Trophoblast cell (in vitro differentiated cells and primary cell): ENCODE measurements around the gene NMNAT2.
A peak's percentile ranks its signal among the peaks of the same experiment; 100 is the strongest.

Source experiments
- DNase-seq, 2 donors: peaks; one replicate each; pipeline ENCODE4 v3.0.0-alpha.2; 2016
- H2AFZ ChIP-seq: 2 replicates; pipeline ENCODE4 v1.6.1; 2013; ENCODE audit warnings: low read length, moderate library complexity, mild to moderate bottlenecking; ENCODE audit not compliant: insufficient read depth, poor library complexity
- H2AK5ac ChIP-seq: 2 replicates; pipeline ENCODE4 v1.6.1; 2013; ENCODE audit warnings: mild to moderate bottlenecking, low read length
- H2BK120ac ChIP-seq: 2 replicates; pipeline ENCODE4 v1.6.1; 2013; ENCODE audit warnings: low read length, mild to moderate bottlenecking, moderate library complexity; ENCODE audit not compliant: insufficient read depth, poor library complexity
- H2BK12ac ChIP-seq: 2 replicates; pipeline ENCODE4 v1.6.1; 2013; ENCODE audit warnings: mild to moderate bottlenecking, low read length, moderate library complexity
- H2BK5ac ChIP-seq: 2 replicates; pipeline ENCODE4 v1.6.1; 2013; ENCODE audit warnings: low read length, low read depth, moderate library complexity, mild to moderate bottlenecking; ENCODE audit not compliant: poor library complexity
- H3K14ac ChIP-seq: 2 replicates; pipeline ENCODE4 v1.6.1; 2013; ENCODE audit warnings: mild to moderate bottlenecking, low read length
- H3K18ac ChIP-seq: 2 replicates; pipeline ENCODE4 v1.6.1; 2013; ENCODE audit warnings: mild to moderate bottlenecking, low read length
- H3K23ac ChIP-seq: 2 replicates; pipeline ENCODE4 v1.6.1; 2013; ENCODE audit warnings: low read length
- H3K27ac ChIP-seq: 2 replicates; pipeline ENCODE4 v1.5.1; 2013; ENCODE audit warnings: low read depth, mild to moderate bottlenecking, inconsistent platforms, low read length, moderate library complexity
- H3K27me3 ChIP-seq: 2 replicates; pipeline ENCODE4 v1.6.1; 2013; ENCODE audit warnings: inconsistent platforms, mild to moderate bottlenecking, low read length, moderate library complexity; ENCODE audit not compliant: insufficient read depth
- H3K36me3 ChIP-seq, 2 experiments: 1 replicate in 1 of 2; 2 replicates in 1 of 2; pipeline ENCODE4 v1.6.1; 2013; ENCODE audit warnings: low read length in 2 of 2, mild to moderate bottlenecking in 2 of 2, moderate library complexity in 1 of 2; ENCODE audit not compliant: insufficient read depth in 2 of 2, control insufficient read depth in 1 of 2
- H3K4ac ChIP-seq: 2 replicates; pipeline ENCODE4 v1.6.1; 2013; ENCODE audit warnings: low read depth, mild to moderate bottlenecking, low read length, moderate library complexity
- H3K4me1 ChIP-seq, 2 experiments: 1 replicate in 1 of 2; 2 replicates in 1 of 2; pipeline ENCODE4 v1.6.1; 2013; ENCODE audit warnings: low read length in 2 of 2, mild to moderate bottlenecking in 2 of 2, moderate library complexity in 1 of 2; ENCODE audit not compliant: insufficient read depth in 2 of 2, control insufficient read depth in 1 of 2
- H3K4me2 ChIP-seq: 2 replicates; pipeline ENCODE4 v1.6.1; 2013; ENCODE audit warnings: inconsistent platforms, mild to moderate bottlenecking, low read length, moderate library complexity
- H3K4me3 ChIP-seq: 2 replicates; pipeline ENCODE4 v1.5.1; 2013; ENCODE audit warnings: mild to moderate bottlenecking, low read depth, low read length, inconsistent platforms
- H3K79me1 ChIP-seq: one replicate; pipeline ENCODE4 v1.6.1; 2013; ENCODE audit warnings: low read length
- H3K79me2 ChIP-seq: 2 replicates; pipeline ENCODE4 v1.6.1; 2013; ENCODE audit warnings: low read length, mild to moderate bottlenecking; ENCODE audit not compliant: control insufficient read depth, insufficient read depth, poor library complexity
- H3K9ac ChIP-seq: 2 replicates; pipeline ENCODE4 v1.6.1; 2013; ENCODE audit warnings: mild to moderate bottlenecking, low read length
- H3K9me3 ChIP-seq: 2 replicates; pipeline ENCODE4 v1.6.1; 2013; ENCODE audit warnings: low read depth, mild to moderate bottlenecking, control low read depth, inconsistent platforms, low read length; ENCODE audit not compliant: insufficient read depth
- H4K12ac ChIP-seq: 2 replicates; pipeline ENCODE4 v1.6.1; 2013; ENCODE audit warnings: low read depth, mild to moderate bottlenecking, low read length, moderate library complexity
- H4K8ac ChIP-seq: 2 replicates; pipeline ENCODE4 v1.6.1; 2013; ENCODE audit warnings: low read depth, mild to moderate bottlenecking, low read length, moderate library complexity
- H4K91ac ChIP-seq: one replicate; pipeline ENCODE4 v1.6.1; 2013; ENCODE audit warnings: low read depth, mild to moderate bottlenecking, low read length, moderate library complexity
- WGBS: extraction: QIAGEN DNeasy Blood & Tissue Kit; methylation state at CpG from one replicate; pipeline ENCODE4 v1.1.7; 2013; ENCODE audit warnings: missing lambda C conversion rate; ENCODE audit not compliant: insufficient read length, insufficient coverage; ENCODE audit errors: extremely low coverage; 5-methylcytosine and 5-hydroxymethylcytosine counted together

NMNAT2 gene

GRCh38 chr1:183235503-183235902, 182.7 kb downstream of the NMNAT2 start:
- Histone ChIP-seq H3K79me2 (peaks cover 5% of the 10 kb centered on the region), H4K91ac (peak overlapping the region; percentile 95), H2AK5ac (peak overlapping the region; percentile 89), H3K14ac (peak overlapping the region; percentile 78), H2BK12ac (peak overlapping the region; percentile 95), H3K18ac (peak overlapping the region; percentile 87), H3K27ac (peak overlapping the region; percentile 77), H3K23ac (no peak overlapping the region), H4K8ac (peak overlapping the region; percentile 81), H4K12ac (peak overlapping the region; percentile 70), H3K9ac (no peak overlapping the region), H2BK5ac (peak overlapping the region; percentile 66), H3K4me2 (peak overlapping the region; percentile 59), H3K27me3 (no peaks in the 10 kb centered on the region), H3K4me1 (peaks cover 17 to 22% of the 10 kb centered on the region in 2 experiments), H3K4ac (peak overlapping the region; percentile 57), H3K9me3 (no peaks in the 10 kb centered on the region), H2AFZ (peak overlapping the region; percentile 23), H3K79me1 (peaks cover 26% of the 10 kb centered on the region), H3K36me3 (peaks cover 2% of the 10 kb centered on the region in 2 experiments), H2BK120ac (peak overlapping the region; percentile 90), H3K4me3 (no peak overlapping the region)
- DNase-seq: no peak
- WGBS: no CpG with 5 or more reads among the region's 14 CpGs

GRCh38 chr1:183234660-183235476, 183.3 kb downstream of the NMNAT2 start:
- no CpG with 5 or more reads among the region's 15 CpGs for WGBS
- Histone ChIP-seq H3K4ac (no peak overlapping the region), H3K9ac (no peak overlapping the region), H3K18ac (no peak overlapping the region), H3K36me3 (peaks cover under 1 to 2% of the 10 kb centered on the region in 2 experiments), H3K9me3 (no peaks in the 10 kb centered on the region), H3K4me3 (no peak overlapping the region), H3K27ac (peak overlapping the region; percentile 77), H2BK12ac (peak overlapping the region; percentile 51), H4K12ac (no peak overlapping the region), H3K14ac (peak overlapping the region; percentile 78), H3K4me1 (peaks cover 17 to 25% of the 10 kb centered on the region in 2 experiments), H4K8ac (peak overlapping the region; percentile 81), H2AK5ac (no peak overlapping the region), H2AFZ (peak overlapping the region; percentile 31), H3K23ac (no peak overlapping the region), H3K27me3 (no peaks in the 10 kb centered on the region), H2BK120ac (peak overlapping the region; percentile 90), H2BK5ac (peak overlapping the region; percentile 66), H3K79me2 (peaks cover 5% of the 10 kb centered on the region), H4K91ac (peak overlapping the region; percentile 95), H3K79me1 (peaks cover 26% of the 10 kb centered on the region), H3K4me2 (peak overlapping the region; percentile 59)
- DNase-seq: peak; percentile 33 to 78

- Histone ChIP-seq H3K79me1 (peaks cover 29% of the 10 kb centered on the region), H3K4me2 (no peak overlapping the region), H4K12ac (no peak overlapping the region), H3K27ac (no peak overlapping the region), H3K4me1 (peaks cover 25 to 30% of the 10 kb centered on the region in 2 experiments), H4K8ac (no peak overlapping the region), H3K27me3 (no peaks in the 10 kb centered on the region), H3K9ac (no peak overlapping the region), H3K4ac (no peak overlapping the region), H3K4me3 (no peak overlapping the region), H2BK120ac (no peak overlapping the region), H3K14ac (no peak overlapping the region), H2BK12ac (no peak overlapping the region), H3K23ac (no peak overlapping the region), H3K18ac (no peak overlapping the region), H3K36me3 (peaks cover 2% of the 10 kb centered on the region in 2 experiments), H2BK5ac (no peak overlapping the region), H4K91ac (no peak overlapping the region), H3K79me2 (peaks cover 5% of the 10 kb centered on the region), H2AFZ (no peak overlapping the region), H3K9me3 (no peaks in the 10 kb centered on the region), H2AK5ac (no peak overlapping the region)
- DNase-seq: no peak
Observed at GRCh38 chr1:183233113-183233512, 185.1 kb downstream of the NMNAT2 start.

DNA sequence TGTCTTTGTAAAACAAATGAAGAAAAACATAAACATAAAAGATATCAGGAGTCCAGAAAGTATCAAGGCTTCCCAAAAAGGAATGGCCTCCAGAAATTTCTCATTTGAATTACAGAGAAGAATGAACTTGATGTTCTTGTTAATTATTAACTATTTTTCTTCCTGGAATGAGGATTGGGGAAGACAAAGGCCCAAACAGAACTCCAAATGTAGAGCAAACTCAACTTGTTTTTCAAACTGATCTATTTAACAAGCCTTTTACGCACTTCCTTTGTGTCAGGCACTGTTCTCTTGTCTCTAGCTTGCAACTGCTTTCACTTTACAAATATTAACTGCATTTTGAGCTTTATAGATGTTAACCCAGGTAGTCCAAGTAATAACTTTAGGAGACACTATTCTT, 186.6 kb downstream of the NMNAT2 start:
- H3K9me3 ChIP-seq: no peaks in the 10 kb centered on the region
- H3K36me3 ChIP-seq: peaks cover 0 to 2% of the 10 kb centered on the region in 2 experiments
- peaks cover 27 to 31% of the 10 kb centered on the region in 2 experiments for H3K4me1 ChIP-seq
- no peak overlapping the region for H4K91ac ChIP-seq
- no peak overlapping the region for H3K18ac ChIP-seq
- peaks cover 5% of the 10 kb centered on the region for H3K79me2 ChIP-seq
- H2AK5ac ChIP-seq: no peak overlapping the region
- H2BK12ac ChIP-seq: no peak overlapping the region
- H3K4ac ChIP-seq: no peak overlapping the region
- no peak overlapping the region for H4K12ac ChIP-seq
- no peak overlapping the region for H3K9ac ChIP-seq
- no peak overlapping the region for H2BK5ac ChIP-seq
- no peak overlapping the region for H4K8ac ChIP-seq
- H2BK120ac ChIP-seq: no peak overlapping the region
- H3K79me1 ChIP-seq: peaks cover 23% of the 10 kb centered on the region
- H3K27ac ChIP-seq: no peak overlapping the region
- H3K27me3 ChIP-seq: no peaks in the 10 kb centered on the region
- no peak overlapping the region for H3K23ac ChIP-seq
- no peak overlapping the region for H3K14ac ChIP-seq
- WGBS: no CpG with 5 or more reads among the region's 1 CpG
- H3K4me3 ChIP-seq: no peak overlapping the region
- DNase-seq: no peak
- no peak overlapping the region for H2AFZ ChIP-seq
- no peak overlapping the region for H3K4me2 ChIP-seq
